Pulmonary artery endothelial cell (primary cell): ENCODE measurements around the gene DNAH14. TPM values are rescaled to one million over a fixed set of nuclear protein-coding genes. Genes with fewer than 3 reads are reported as not detected.
"Not testable (repeated sequence)": the region's sequence is repeated elsewhere in the genome, so short reads cannot be mapped to it uniquely, and the experiment has no call there.

Experiments used
- DNase-seq: peaks from one replicate; pipeline ENCODE4 v3.0.0-alpha.2; 2011; ENCODE audit warnings: low read depth, low spot score
- total RNA-seq: library from RNA; depleted of rRNA; stranded (reverse); fragments of >200 nt; gene quantifications from 2 replicates; pipeline ENCODE4 v1.2.3, GENCODE V29; 2014

The DNAH14 gene
- total RNA-seq, 1 donor from 2014 or later: 1.9 TPM

- DNase-seq: no peak
Measured at GRCh38 chr1:224995602-224996001, 66.1 kb downstream of the DNAH14 start.

GRCh38 chr1:224996266-224996665, 66.8 kb downstream of the DNAH14 start:
- DNase-seq: no peak

GRCh38 chr1:224998185-224998584, 68.7 kb downstream of the DNAH14 start:
- no peak for DNase-seq

DNA sequence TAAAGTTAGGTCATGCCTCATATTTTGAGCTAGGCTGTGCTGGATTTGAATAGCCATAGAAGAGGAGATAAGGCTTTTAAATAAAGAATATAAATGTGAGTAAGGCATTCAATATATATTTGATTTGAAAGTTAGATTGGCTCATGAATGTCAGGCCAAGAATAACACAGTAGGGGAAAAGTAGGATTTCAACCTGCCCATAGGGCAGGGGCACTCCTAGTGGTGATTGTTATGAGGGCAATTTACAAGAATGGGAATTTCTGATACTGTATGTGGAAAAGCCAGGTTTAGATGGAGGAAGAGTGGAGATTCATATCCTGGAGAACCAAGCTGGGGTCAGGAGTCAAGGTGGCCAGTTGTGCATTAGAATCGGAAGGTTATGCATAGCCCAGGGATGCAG, 74.9 kb downstream of the DNAH14 start:
- DNase-seq: no peak

- not testable (repeated sequence) for DNase-seq
Measured at GRCh38 chr1:225006352-225006751, 76.9 kb downstream of the DNAH14 start.

DNA sequence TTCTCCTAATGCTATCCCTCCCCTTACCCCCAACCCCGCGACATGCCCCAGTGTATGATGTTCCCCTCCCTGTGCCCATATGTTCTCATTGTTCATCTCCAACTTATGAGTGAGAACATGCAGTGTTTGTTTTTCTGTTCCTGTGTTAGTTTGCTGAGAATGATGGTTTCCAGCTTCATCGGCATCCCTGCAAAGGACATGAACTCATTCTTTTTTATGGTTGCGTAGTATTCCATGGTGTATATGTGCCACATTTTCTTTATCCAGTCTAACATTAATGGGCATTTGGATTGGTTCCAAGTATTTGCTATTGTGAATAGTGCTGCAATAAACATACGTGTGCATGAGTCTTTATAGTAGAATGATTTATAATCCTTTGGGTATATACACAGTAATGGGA, 78.6 kb downstream of the DNAH14 start:
- not testable (repeated sequence) for DNase-seq

DNA sequence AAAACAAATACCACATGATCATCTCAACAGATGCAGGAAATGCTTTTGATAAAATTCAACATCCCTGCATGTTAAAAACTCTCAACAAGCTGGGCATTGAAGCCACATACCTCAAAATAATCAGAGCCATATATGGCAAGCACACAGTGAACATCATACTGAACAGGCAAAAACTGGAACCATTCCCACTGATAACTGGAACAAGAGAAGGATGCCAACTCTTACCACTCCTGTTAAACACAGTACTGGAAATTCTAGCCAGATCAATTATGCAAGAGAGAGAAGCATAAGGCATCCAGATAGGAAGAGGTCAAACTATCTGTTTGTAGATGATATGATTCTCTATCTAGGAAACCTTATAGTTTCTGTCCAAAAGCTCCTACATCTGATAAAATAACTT, 91.6 kb downstream of the DNAH14 start:
- no peak for DNase-seq

- no peak for DNase-seq
Measured at GRCh38 chr1:225026701-225027100, 97.2 kb downstream of the DNAH14 start.

GRCh38 chr1:225036441-225036840, 107.0 kb downstream of the DNAH14 start:
- not testable (repeated sequence) for DNase-seq

DNA sequence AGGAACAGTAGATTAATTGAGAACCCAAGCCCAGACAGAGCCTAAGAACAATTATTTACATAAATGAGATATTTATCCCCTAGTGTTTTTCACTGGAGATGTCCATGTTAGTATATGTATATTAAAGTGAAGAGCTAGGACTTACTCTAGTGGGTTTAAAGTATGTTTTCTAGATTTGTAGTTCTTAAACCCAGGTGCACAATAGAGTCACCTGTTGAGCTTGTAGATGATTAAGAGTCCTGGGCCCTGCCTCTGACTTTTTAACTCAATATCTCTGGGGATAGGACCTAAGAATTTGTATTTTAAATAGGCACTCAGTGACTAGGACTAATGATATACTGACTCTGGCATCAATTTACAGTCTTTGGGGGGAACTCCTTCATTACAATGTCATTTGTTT, 112.8 kb downstream of the DNAH14 start:
- DNase-seq: no peak

- no peak for DNase-seq
Measured at GRCh38 chr1:225044258-225044657, 114.8 kb downstream of the DNAH14 start.

- DNase-seq: no peak
Measured at GRCh38 chr1:225049594-225049993, 120.1 kb downstream of the DNAH14 start.

DNA sequence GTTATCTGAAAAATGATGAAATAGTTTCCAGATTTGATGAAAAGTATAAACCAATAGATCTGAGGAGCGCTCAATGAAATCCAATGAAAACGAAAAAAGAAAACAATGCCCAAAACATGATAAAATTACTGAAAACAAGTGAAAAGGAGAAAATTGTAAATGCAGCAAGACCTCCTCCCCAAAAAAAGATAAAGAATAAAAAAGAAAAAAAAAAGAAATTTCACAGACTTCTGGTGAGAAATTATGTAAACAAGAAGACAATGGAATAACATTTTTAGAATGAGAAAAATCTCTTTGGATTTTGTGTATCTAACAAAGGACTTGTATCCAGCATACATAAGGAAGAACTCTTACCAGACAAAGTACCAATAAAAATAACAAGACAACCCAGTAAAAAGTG, 134.2 kb downstream of the DNAH14 start:
- DNase-seq: no peak

DNA sequence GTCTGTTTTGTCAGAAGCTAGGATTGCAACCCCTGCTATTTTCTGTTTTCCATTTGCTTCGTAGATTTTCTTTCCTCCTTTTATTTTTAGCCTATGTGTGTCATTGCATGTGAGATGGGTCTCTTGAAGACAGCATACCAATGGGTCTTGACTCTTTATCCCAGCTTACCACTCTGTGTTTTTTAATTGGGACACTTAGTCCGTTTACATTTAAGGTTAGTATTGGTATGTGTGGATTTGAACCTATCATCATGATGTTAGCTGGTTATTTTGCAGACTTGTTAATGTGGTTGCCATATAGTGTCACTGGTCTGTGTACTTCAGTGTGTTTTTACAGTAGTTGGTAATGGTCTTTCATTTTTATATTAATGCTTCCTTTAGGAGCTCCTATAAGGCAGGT, 141.5 kb downstream of the DNAH14 start:
- DNase-seq: no peak

DNA sequence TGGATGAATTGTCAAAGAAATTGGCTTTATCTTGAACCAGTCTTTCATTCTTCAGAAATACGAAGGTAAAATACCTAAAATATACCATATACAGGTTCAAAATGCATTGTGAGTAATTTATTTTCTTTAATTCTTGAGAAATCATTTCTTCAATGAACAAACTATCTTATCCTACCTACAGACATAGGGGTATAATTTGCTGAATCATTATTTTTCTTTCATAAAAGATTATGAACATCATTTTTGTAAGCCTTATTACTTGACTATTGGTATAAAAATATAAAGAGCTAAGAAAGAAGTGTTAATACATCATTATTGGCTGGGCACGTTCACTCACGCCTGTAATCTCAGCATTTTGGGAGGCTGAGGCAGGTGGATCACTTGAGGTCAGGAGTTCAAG, 167.7 kb downstream of the DNAH14 start:
- no peak for DNase-seq

DNA sequence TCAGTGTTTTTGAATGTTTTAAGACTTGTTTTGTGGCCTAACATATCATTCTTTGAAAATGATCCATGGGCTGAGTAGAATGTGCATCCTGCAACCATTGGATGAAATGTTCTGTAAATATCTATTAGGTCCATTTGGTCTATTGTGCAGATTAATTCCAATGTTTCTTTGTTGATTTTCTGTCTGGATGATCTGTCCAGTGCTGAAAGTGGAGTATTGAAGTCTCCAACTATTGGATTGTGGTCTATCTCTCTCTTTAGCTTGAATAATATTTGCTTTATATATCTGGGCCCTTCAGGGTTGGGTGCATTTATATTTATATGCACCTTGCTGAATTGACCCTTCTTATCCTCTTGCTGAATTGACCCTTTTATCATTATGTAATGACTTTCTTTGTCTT, 181.5 kb downstream of the DNAH14 start:
- no peak for DNase-seq

DNA sequence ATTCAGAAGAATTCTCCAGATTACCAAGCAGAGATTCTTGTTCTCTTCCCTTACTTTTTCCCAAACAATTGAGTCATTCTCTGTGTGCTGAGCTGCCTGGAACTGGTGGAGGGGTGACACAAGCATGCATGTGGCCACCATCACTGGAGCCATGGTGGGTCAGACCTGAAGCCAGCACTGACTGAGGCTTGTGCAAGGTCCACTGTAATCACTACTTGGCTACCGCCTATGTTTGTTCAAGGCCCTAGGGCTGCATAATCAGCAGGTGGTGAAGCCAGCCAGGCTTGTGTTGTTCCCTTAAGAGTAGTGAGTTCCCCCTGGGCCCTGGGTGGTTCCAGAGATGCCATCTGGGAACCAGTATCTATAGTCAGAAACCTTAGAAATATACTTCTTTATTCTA, 183.8 kb downstream of the DNAH14 start:
- DNase-seq: no peak

GRCh38 chr1:225114354-225114990, 185.0 kb downstream of the DNAH14 start:
- no peak for DNase-seq

DNA sequence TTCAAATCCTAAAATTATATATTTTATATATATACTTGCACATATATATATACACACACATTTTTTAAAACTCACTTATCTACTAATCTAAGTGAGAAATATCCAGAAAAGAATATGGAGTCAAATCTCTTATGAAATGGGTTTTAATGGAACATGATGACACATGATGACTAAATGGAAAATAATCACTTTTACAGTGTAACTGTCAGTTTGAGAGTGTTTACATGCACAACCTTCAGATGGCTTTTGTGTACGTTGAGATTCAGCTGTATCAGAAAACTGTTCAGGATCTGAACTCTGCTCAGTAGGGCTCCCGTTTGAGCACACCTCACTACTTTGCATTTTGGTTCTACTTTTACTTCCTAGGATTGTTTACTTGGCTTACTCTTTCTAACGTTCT, 189.8 kb downstream of the DNAH14 start:
- no peak for DNase-seq

DNA sequence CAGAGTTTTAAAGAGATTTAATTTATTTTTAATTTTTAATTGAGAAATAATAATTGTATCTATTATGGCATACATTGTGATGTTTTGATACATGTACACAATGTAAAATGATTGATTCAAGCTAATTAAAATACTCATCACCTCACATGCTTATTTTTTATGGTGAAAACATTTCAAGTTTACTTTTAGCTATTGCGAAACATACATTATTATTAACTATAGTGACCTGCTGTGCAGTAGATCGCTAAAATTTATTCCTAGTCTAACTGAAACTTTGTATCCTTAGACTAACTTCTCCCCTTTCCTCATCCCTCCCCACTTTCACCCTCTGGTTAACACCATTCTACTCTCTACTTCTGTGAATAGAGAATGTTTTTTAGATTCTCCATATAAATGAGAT, 191.6 kb downstream of the DNAH14 start:
- no peak for DNase-seq

DNA sequence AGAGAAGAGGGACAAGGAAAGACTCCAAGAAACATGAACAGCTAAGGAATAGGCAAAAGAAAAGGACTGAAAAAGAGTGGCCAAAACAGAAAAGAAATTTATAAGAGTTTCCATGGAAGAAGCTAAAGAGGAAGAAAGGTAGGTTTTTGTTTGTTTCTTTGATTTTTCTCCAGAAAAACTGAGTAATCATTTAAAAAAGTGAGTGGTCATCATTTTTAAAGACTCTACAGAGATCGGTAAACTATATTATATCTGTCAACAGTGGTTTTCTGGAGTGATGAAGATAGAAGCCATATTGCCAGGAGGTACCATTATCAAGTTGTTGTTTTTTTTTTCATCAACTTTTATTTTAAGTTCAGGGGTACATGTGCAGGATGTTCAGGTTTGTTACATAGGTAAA, 202.4 kb downstream of the DNAH14 start:
- no peak for DNase-seq

DNA sequence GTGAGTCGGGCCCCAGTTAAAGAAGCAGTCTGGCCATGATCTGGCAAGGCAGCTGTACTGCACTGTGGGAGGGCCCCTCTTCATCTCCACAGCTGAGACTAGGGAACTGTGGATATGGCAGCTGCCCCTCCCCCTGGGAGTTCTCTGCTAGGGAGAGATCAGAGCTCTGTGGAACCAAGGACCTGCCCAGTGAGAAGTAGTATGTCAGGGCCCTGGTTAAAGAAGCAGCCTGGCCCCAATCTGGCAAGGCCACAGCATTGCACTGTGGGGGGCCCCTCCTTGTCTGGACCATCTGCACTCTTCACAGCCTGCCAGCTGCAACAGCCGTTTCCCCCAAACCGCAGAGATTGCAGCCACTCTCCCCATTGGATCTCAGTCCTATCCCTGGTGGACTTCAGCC, 208.5 kb downstream of the DNAH14 start:
- DNase-seq: no peak

- no peak for DNase-seq
Measured at GRCh38 chr1:225143001-225143400, 213.5 kb downstream of the DNAH14 start.

DNA sequence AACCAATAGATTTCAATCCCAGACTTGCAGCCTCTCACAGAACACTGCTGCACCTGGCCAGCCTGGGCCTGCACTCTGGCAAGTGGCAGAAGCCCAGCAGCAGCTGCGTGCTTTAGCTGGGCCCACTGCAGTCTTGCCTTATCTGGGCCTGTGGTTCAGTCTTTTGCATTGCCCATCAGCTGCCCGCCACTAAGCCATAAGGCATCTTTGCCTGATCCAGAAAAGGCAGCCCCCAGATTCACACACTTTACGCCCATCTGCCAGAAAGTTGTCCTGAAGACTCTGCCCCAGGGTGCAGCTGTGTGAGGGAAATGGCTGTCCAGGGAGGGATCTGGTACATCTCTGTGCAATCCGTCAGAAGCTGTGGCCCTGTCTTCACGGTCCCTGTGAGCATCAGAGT, 217.0 kb downstream of the DNAH14 start:
- DNase-seq: no peak
